Stimulated activated CD8-positive, alpha-beta memory T cell treated with anti-CD3 and anti-CD28 coated beads, Interleukin-4, amount 100 ng/mL, for 1 hour (primary cell): ENCODE results near the gene FBXL17.

Source experiments
- DNase-seq, 2 donors: peaks; one replicate each; pipeline ENCODE4 v3.0.0-alpha.2; 2020; ENCODE audit warnings: low read depth in 2 of 2, low spot score in 1 of 2

FBXL17 gene

DNA sequence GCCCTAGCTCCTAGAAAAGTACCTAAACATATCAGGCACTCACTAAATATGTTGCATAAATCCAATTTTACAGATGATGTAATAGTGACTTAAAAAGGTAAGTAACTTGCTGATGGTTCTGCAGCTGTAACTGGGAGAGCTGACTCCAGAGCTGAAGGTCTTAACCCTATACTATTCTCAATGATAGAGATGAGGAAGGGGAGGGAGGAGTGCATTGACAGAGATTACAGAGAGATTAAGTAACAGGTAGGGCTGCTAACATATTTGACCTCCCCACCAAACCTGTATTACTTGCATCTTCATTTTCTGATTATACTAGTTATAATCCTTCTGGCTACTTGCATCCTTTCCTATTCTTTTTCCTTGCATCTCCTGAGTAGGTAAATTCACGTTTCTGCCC lies 455.8 kb downstream of the FBXL17 start:
- no peak for DNase-seq

GRCh38 chr5:107925200-107925599 lies 456.7 kb downstream of the FBXL17 start:
- no peak for DNase-seq

GRCh38 chr5:107919969-107920368 lies 461.9 kb downstream of the FBXL17 start:
- no peak for DNase-seq

- no peak for DNase-seq
Observed at GRCh38 chr5:107919361-107919760, 462.5 kb downstream of the FBXL17 start.

DNA sequence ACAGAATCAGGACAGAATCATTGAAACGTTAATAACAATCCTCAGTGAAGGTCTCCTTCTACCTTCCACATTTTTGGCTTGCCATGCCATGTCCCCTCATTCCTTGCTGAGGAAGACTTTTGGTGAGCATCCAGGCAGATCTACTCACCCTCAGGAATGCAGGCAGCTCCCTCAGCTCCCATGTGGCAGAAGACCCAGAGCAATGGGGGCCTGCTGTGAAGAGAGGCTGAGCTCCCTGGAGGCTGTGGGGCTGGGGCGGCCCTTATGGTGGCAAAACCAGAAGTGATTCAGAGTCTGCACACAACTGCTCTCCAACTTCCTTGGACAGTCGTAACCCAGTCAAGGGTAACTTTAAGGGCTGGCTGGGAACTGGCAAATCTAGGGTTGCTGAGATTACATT lies 463.9 kb downstream of the FBXL17 start:
- DNase-seq = no peak

- DNase-seq = no peak
Observed at GRCh38 chr5:107916731-107917725, 464.9 kb downstream of the FBXL17 start.

DNA sequence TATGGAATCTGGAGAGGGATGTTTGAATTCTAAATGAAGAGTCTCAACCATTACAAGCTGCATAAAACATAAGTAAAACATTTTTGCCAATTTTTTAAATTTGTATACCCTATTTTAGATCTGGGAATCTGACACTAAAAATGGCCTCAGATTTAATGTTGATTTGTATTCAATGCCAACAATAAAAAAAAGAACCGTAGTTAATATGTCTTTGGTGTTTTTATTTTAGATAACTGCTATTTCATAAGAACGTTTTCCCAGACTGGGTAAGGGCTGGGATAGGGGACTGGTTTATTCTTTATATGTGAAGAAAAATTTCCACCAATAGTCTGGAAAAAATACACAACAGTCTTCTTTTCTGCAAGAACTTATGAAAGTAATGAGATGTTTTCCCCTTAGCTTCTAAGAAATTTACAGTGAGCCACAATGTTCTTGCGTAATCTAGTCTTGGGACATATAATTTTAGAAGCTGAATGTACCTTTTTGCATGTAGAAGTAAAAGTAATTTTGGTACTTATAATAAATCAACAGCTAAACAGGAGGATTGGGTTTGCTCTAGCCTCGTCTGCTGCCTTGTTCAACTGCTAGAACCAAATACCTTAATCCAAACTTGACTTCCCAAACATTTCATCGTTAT lies 466.6 kb downstream of the FBXL17 start:
- DNase-seq = no peak

- no peak for DNase-seq
Observed at GRCh38 chr5:107913494-107913893, 468.4 kb downstream of the FBXL17 start.

DNA sequence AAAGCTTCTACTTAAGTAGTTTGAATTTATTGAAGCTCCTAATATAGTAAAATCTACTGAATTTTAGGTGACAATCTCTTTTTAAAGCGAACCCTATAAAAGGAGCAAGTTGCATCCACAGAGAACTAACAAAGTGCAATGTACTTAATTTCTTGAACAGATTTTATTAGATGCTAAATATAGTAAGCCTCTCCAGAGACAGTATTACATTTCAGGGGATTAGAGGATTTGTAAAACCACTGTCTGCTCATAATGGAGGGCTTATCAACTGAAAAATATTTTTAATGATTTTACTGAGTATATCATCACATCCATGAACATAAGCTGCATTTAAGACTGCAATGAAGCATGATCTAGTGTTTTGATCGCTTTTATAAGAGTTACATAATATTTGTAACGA lies 481.2 kb downstream of the FBXL17 start:
- DNase-seq = no peak

GRCh38 chr5:107894361-107894760 lies 487.5 kb downstream of the FBXL17 start:
- no peak for DNase-seq

GRCh38 chr5:107893642-107894041 lies 488.3 kb downstream of the FBXL17 start:
- DNase-seq = no peak

- no peak for DNase-seq
Observed at GRCh38 chr5:107889387-107889786, 492.5 kb downstream of the FBXL17 start.

GRCh38 chr5:107888541-107888940 lies 493.4 kb downstream of the FBXL17 start:
- DNase-seq = no peak

DNA sequence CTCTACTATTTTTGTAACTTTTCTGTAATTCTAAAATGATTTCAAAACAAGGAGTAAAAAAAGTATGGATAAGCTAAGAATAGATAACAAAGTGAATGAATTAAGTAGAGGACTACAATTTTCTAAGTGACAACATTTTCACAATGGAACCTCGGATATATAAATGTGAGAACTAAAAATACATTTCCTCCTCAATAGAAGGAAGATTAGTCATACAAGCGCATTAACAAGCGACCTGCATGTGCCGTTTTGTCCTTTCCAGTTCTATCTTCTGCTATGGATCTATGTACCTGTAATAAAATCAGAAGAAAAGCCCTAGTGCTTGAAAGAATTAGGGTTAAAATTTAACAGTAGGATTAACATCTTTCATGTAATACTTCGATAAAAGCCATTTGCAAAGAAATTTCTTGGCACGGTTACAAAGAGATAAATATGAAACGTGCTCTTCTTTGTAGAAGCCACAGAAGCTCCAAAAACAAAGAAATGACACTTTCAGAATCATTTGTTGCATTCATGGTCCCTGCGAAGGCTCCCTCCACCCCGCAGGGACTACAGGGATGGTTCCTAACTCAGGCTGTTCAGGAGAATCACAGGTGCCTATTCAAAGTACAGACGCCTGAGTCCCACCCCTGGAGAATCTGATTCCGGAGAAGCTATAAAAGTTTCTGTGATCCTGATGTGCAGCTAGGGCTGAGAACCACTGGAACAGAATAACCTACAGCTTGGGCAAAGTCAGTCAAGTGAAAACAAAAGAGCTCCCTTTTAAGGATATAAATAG lies 494.5 kb downstream of the FBXL17 start:
- no peak for DNase-seq

- no peak for DNase-seq
Observed at GRCh38 chr5:107885601-107886000, 496.3 kb downstream of the FBXL17 start.

DNA sequence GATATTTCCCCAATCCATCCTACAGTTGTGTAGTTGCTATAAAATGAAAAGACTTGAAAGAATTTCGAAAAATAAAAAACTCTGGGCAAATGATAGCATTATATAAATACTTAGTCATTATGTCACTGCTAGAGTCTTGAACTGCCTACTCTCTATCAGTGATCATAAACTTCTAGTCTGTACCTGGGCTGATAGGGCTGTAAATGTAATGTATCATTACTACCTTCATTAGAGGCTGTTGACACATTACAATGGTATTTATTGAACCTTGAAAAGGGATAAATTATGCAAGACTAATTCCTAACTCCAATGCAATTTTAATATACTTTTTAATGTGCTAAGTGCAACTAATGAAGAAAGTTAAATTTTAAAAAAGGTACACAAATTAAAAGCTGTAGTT lies 497.0 kb downstream of the FBXL17 start:
- DNase-seq = no peak

DNA sequence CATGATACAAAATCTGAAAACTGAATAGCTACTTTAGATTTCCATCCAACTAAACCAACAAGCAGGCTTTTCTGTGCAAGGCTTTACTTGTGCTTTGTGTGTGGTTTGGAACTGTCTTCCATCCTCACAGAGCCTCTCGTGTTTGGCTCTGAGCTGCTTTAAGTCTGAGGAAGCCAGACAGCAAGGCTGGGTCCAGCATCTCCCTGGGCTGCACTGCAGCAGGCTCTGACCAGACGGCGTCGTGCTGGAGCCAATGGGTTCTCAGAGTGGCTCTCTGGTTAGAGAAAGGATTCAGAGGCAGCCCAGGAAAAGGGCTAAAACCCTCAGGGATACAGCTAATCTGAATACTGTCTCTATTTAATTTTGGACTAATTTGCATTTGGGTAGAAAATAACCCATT lies 503.2 kb downstream of the FBXL17 start:
- no peak for DNase-seq

GRCh38 chr5:107876906-107877305 lies 505.0 kb downstream of the FBXL17 start:
- no peak for DNase-seq

DNA sequence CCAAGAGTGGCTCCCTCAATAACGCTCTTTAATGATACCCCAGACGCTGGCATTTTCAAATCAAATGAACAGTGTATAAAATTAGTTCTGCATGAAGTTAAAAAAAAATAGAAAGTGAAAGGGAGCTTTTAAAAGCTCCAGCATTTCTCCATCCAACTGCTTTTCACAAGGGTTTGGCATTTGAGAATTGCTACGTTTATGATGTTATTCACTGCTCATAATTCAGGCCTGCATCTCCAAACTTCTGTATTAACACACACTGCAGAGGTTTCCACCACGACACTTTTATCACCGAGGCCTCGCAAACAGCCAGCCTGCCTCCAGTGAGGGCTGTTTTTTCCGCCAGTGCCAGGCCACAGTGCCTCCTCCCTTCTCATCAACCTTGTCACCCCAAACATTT lies 505.6 kb downstream of the FBXL17 start:
- no peak for DNase-seq

- DNase-seq = no peak
Observed at GRCh38 chr5:107875833-107876232, 506.1 kb downstream of the FBXL17 start.

GRCh38 chr5:107874795-107875194 lies 507.1 kb downstream of the FBXL17 start:
- DNase-seq = no peak

DNA sequence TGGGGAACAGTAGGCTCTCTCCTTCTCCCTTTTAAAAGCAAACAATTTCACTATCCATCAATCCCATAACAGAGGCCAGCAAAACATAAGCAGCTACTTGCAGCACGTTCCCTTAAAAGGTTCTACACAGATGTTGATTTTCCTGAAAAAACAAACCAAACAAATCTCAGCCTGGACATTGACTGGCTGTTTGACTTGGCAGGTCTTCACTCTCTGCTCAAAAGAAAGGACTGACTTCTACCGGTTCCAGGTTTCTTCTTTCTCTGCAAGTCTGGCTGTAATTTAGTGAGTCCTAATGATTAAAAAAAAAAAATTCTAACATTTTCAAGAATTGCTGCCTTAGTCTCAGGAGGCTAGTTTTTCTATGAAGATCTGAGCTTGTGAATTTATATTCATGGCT lies 508.0 kb downstream of the FBXL17 start:
- DNase-seq = no peak
